Measurements from ENCODE around the gene PLEKHM3.
"Not testable (repeated sequence)": the region's sequence is repeated elsewhere in the genome, so short reads cannot be mapped to it uniquely, and the experiment has no call there.

Gene PLEKHM3

DNA sequence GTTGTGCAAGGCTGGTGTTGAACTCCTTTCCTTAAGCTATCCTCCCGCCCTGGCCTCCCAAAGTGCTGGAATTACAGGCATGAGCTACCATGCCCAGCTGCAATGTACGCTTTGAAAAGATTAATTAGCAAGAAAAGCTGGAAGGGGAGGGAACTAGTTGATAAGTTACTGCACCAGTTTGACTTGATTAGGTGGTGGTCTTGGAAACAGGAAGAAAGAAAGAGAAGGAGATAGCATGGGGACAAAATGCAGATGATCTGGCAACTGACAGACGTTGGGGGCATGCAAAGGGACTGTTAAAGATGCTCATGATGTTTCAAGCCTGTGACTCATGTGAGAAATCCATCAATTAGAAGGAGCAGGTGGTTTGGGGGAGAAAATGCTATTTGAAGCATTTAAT is 68.6 kb downstream of the PLEKHM3 start:
- FAIRE-seq: no peak
- DNase-seq (ENCODE audit: extremely low spot score, insufficient read length, low read depth): no peak

DNA sequence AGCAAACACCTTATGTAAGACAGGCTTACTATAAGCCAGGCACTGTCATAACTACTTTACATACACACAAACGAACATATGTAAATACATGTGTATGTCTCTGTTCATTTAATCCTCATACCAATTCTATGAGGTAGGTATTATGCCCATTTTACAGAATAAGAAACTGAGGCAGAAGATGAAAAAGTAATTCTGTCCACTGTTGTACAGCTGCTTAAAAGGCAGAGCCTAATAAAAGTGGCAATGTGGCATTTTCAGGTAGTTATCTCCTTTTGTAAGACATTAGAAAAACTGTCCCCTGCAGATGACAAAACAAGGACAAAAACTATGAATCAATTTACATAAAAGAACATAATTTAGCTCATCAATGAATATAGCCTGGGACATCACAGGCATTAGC is 69.9 kb downstream of the PLEKHM3 start:
- DNase-seq (ENCODE audit: extremely low spot score, insufficient read length, low read depth) (no peak), FAIRE-seq (no peak)

DNA sequence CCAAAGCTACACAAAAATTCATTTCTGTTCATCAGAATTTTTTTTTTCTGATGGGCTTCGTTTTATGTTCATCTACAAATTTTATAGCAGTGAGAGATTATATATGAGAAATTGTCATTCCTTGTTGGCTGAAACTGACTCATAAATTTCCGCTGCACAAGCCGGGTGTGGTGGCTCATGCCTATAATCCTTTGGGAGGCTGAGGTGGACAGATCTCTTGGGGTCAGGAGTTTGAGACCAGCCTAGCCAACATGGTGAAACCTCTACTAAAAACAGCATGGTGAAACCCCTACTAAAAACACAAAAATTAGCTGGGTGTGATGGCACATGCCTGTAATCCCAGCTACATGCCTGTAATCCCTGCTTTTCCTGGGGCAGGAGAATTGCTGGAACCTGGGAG is 72.0 kb downstream of the PLEKHM3 start:
- DNase-seq (ENCODE audit: extremely low spot score, insufficient read length, low read depth) (no peak), FAIRE-seq (no peak)

DNA sequence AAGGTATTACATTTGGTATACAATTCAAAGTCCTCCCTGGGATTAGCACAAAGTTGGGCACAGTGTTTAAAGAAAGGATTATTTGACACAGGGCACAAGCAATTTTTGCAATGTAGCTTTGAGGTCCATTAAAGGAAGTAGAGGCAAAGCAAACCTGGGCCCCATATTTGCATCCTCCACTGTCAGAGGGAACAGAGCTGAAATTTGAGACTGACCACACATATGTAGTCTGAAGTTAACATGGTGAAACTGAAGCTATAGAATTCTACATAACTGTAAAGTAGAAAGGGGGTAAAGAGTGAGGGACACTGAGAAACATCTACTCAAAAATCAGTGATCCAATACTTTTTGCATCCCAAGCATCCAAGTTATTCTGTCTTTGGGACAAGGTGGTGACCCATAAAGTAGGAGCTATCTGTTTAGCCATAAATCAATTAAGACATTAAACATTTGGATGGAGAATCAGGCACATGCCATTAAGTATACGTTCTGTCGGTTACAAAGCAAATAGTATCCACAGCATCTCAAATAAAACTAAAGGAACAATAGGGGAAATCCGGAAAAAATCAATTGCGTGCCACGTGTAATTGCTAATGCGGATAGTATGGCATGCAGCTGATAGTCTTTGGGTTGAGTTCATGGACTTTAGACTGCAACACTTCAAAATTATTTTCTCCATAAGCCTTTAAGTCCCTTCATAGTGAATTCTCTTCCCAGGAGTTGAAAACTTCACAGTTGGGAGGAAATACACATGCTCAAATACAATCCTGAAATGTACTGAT is 72.6 kb downstream of the PLEKHM3 start:
- DNase-seq (ENCODE audit: extremely low spot score, insufficient read length, low read depth): no peak
- FAIRE-seq: no peak

DNA sequence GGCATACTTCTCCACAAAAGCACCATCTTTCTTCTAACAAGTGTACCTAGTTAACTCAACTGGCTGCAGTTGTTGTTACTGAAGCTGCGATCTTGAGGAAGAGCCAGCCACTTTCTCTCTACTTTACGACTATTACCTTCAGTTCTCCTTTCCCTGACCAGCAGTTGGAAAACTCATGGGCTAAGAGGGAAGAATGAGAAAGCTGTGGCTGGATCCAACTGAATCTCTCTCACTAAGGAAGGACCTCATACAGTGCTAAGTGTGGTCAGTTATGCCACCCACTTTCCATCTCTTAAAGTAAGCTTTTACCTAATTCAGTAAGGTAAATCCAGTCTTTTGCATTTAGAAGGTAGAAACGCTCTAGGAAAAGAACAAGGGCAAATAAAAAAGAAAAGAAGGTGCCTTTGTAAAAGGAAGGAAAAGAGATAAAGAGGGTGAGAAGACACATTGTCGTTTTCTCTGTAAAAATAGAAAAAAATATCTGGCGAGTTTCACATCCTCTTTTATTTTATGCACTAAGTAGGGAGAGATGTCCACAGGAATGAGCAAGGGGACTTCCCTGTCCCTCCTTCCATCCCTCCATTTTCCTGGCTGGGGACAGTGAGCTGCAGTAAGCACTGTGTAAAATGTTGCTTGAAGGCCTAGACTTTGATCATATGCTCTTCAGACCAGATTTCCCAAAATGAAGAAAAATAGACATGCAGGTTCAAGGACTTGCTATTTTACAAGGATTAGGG is 73.4 kb downstream of the PLEKHM3 start:
- DNase-seq (ENCODE audit: extremely low spot score, insufficient read length, low read depth) (no peak), FAIRE-seq (peak; percentile 69)

DNA sequence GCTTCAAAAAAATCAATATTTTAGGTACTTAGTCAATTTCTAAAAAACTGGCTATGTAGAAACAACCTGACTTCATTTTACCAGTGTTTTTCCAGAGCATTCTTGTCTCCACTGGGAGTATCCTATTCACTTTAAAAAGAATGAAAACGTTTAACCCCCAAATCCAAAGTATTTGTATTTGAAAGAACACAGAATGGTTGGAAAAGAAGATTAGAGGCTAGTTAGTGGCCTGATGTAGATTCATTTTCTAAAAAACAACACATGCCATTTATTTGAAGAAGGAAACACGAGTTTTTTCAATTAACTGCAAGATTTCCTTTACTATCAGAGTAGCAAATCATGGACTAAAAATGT is 74.6 kb downstream of the PLEKHM3 start:
- no peak for FAIRE-seq
- no peak for DNase-seq (ENCODE audit: extremely low spot score, insufficient read length, low read depth)

DNA sequence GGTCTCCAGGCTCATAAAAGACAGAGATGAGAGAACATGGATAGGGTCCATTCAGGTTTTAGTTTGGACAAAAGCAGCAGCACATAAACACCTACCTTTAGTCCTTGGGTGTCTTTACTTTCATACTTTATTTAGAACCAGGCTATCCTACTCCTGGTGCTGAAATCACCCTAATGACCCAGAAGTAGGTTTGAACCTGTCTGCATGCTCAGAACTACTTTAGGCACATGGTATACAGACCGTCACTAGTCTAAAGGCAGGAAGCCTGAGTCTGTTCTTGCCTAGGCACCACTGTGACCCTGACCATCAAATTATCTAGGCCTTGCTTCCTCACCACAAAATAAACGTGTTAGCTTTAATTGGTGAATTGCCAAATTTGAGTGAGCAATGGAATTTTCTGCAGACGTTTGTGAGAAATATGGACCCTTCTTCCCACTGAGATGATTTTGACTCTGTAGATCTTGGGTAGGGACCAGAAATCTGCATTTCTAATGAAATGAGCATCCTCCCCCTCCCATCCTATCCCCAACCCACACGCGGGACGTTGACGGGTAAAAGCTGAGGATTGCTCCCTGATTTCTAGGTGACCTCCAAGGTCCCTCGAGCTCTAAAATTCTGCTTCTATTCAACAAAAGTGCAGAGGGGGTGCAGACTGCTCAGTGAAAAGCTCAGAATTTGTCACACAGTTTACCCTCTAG is 75.1 kb downstream of the PLEKHM3 start:
- FAIRE-seq: no peak
- no peak for DNase-seq (ENCODE audit: extremely low spot score, insufficient read length, low read depth)

DNA sequence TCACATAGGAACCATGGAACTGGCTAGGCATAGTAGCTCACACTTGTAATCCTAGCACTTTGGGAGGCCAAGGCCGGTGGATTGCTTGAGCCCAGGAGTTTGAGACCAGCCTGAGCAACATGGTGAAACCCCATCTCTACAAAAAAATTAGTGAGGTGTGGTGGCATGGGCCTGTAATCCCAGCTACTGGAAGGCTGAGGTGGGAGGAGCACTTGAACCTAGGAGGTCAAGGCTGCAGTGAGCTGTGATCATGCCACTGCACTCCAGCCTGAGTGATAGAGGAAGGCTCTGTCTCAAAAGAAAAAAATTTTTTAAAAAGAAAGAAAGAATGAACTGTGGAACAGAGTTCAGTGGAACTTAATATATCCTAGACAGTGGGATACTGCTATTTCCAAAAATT is 76.1 kb downstream of the PLEKHM3 start:
- not testable (repeated sequence) for DNase-seq (ENCODE audit: extremely low spot score, insufficient read length, low read depth); FAIRE-seq

DNA sequence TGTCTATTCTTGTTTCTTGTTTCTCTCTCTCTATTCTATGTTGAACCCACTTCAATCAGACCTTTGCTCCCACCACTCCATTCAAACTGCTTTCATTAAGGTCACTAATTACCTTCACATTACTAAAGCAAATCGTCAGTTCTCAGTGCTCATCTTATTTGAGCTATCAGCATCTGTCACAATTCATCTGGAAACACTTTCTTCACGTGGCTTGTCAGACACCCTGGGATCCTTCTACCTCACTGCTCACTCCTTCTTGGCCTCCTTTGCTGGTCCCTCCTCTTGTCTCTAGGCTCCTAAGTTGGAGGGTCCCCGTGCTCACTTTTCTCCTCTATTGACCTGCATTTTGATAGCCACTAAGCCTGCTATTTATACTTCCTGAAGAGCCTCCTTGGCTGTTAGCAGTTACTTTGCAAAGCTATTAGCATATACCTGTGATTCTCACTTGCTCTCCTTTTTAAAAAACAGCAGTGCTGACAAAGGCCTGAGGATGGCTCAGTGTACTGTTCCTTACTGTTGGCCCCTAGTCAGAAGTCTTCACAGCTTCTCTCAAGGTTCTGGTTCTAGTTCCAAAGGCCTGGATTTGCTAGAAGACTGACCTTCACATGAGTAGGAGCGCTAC is 80.2 kb downstream of the PLEKHM3 start:
- DNase-seq (ENCODE audit: extremely low spot score, insufficient read length, low read depth): no peak

DNA sequence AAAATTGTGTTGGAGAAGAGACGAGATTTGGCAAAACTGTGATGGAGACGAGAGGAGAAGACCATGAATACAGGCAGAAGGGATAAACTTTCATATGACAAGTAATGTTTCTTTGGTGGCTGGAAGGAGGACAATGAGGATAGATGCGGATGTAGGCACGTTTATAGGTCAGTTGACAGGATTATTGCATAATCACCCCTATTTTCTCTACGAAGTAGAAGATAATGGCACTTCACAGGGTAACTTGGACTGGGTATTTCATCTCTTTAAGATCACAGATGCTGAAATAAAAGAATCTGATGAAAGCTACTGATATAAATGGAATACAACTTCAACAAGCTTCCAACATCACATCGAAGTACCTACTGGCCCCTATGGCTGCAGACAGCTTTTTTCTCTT is 81.0 kb downstream of the PLEKHM3 start:
- no peak for DNase-seq (ENCODE audit: extremely low spot score, insufficient read length, low read depth)

More for the DNA sequence above, 80.2 kb downstream of the PLEKHM3 start:
- FAIRE-seq: no peak

DNA sequence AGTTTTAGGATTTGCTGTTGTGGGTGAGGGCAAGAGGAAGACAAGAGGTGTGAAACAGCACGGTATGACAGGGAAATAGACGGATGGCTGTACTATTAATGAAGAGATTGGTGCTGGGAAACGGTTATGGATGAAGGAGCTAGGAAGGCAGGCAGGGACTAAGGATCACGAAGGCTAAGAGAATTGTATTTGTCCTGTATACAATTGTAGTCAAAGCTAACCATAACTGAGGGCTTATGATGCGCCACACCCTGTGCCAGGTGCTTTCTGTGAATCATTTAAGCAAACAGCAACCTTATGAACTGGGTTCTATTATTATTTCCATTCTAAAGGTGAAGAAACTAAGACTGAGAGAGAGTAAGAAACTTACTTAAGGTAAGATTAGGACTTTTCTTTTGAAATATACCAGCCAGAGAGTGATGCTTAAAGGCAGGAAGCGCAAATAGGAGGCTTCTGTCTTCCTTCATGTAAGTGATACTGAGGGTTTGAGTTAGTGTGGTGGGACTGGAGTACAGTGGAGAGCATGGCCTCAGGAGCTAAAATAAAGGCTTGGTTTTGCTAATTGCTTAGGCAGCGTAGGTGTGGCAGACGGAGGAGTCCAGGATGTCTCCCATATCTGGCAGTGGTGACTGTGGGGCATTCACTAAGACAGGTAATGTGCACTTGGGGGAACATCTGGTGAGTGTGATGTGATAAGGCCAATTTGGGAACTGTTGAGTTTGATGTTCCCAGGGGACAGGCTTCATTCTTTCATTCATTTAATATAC is 85.8 kb downstream of the PLEKHM3 start:
- DNase-seq (ENCODE audit: extremely low spot score, insufficient read length, low read depth): no peak
- no peak for FAIRE-seq

More for the DNA sequence above, 81.0 kb downstream of the PLEKHM3 start:
- no peak for FAIRE-seq

DNA sequence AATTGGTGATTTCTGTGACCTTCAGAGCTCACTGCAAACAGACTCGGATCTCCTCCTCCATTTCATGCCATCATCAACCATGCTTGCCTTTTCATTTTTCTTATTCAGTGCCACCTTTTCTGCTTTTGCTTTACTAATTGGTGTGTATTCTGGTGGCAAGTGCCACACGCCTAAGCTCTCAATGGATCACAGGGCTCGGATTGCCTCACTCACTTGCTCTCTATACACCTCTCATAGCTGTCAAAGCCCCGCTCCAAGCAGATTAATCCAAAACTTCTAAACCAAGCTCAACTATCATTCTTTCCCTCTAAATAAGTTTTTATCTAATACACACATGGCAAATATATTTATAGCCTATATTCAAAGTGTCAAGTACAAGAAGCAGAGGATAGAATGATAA is 86.4 kb downstream of the PLEKHM3 start:
- FAIRE-seq (no peak), DNase-seq (ENCODE audit: extremely low spot score, insufficient read length, low read depth) (no peak)

DNA sequence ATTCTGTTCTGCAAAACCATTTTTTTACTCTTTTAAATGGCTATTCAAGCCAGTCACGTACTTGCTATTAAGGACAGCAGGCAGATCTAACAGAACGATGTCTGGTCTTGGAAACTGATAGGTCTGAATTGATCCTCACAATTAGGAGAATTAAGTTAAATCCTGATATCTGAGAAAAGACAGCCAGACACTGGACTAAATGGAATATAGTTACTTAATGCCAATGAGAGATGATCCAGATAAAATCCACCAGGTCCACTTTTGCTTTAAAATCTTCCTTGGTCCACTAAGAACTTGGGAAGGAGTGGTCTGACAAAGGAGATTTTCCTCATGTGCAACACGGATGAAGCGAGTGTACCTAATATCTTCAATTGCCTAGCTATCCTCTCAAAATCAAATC is 86.9 kb downstream of the PLEKHM3 start:
- no peak for DNase-seq (ENCODE audit: extremely low spot score, insufficient read length, low read depth)
- no peak for FAIRE-seq

DNA sequence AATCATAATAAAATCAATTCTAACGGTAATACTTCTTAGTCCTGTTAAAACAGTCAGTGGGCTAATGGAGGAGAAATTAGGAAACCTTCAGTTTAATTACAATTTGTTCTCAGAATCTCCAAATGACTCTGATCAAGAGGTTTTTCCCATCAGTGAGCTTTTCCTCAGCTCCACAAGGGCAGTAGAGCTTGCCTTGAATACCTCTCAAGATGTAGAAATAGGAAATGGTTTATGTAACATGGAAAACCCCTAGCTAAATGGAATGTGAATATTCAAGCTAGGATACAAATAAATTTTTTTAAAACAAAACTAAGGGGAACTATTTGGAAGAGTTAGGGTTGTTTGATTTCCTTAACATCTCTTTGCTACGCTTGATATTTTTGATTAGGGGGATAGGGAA is 87.5 kb downstream of the PLEKHM3 start:
- FAIRE-seq (peak; percentile 21), DNase-seq (ENCODE audit: extremely low spot score, insufficient read length, low read depth) (no peak)

DNA sequence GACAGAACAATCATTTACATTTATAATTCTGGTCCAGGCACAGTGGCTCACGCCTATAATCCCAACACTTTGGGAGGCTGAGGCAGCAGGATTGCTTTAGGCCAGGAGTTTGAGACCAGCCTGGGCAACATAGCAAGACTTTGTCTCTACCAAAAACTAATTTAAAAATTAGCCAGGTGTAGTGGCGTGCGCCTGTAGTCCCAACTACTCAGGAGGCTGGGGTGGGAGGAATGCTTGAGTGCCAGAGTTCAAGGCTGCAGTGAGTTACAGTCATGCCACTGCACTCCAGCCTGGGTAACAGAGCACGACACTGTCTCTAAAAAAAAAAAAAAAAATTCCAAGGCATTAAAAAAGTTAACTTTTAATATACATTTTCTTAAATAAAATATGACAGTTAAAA is 88.1 kb downstream of the PLEKHM3 start:
- DNase-seq (ENCODE audit: extremely low spot score, insufficient read length, low read depth) (no peak), FAIRE-seq (no peak)

DNA sequence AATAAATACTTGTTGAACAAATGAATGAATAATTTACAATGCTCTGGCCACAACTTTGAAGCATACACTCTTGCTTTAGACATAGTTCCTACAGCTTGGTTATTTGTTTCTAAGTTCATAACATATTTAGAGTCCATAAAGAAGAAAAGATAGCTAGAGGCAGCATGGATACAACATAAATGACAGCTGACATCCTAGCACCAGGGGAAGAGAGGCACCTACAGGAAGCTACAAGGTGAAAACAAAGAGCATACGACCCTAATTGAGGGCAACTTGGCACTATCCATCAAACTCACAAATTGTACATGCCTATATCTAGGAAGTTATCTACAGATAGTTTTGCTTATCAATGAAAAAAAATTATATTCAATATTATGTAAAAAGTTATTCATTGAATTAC is 88.9 kb downstream of the PLEKHM3 start:
- no peak for FAIRE-seq
- DNase-seq (ENCODE audit: extremely low spot score, insufficient read length, low read depth): no peak

DNA sequence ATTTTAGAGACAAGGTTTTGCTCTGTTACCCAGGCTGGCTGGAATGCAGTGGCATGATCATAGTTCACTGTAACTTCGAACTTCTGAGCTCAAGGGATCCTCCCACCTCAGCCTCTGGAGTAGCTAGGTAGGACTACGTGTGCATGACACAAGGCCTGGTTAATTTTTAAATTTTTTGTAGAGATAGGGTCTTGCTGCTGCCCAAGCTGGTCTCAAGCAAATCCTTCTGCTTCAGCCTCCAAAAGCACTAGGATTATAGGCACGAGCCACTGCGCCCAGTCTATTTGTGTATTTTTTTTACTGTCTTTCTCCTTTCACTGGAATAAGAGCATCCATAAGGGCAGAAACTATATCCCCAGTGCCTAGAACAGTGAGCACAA is 89.3 kb downstream of the PLEKHM3 start:
- FAIRE-seq: no peak
- DNase-seq (ENCODE audit: extremely low spot score, insufficient read length, low read depth): no peak

DNA sequence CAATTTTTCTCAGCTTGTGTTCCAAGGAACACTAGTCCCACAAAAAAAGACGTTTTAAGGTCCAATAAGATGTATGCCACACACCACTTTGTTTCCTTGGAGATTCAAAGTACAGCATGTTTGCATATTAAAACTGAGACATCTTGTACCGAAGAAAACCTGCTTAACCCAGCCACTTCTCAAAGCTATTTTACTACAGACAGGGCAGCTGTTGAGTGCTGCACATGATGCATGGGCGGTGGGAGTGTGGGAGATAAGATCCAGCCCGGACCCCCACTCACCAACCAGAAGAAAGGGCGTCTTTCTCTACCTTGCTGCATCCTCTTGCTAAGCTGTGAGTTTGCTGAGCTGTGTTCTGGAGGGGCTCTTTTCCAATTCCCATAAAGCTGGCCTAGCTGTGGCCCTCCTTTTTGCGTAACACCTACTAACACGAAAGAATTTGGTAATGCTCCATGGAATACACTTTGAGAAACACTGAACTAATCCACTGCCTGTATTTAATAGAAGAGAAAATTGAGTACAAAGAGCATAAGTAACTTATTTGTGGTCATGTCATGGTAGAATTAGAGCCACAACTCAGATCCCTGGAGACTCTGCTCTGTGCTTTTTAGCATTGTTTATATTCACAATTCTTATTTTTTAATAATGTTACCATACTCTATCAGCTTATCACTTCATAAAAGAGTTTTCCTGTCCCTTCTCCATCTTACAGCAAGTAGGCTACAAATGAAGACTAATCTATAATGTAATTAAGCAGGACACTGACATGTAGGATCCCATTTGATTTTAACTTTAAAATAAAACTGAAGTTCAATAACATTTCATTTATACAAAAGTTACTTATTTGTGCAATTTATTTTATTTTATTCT is 90.0 kb downstream of the PLEKHM3 start:
- DNase-seq (ENCODE audit: extremely low spot score, insufficient read length, low read depth) (no peak), FAIRE-seq (no peak)

DNA sequence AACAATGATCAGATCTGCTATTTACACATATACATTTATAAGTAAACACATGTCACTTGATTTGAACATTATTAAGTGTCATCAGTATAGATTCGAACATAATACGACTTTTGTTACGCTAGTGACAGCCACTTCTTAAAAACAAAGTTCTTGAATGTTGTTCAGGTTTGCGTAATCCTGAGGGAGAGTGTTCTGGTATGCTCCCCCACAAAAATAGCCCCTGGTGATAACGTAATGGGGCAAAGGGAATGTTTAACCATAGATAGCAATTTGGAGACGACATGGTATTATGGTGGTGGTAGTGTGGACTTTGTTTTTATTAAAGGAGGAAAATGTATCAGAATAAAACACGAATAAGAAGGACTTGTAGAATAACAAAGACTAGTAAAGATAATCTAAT is 90.6 kb downstream of the PLEKHM3 start:
- DNase-seq (ENCODE audit: extremely low spot score, insufficient read length, low read depth) (no peak), FAIRE-seq (no peak)
